Activated naive CD8-positive, alpha-beta T cell treated with anti-CD3 and anti-CD28 coated beads, Interleukin-2, amount 50 U/mL, for 24 hours (primary cell): Measurements from ENCODE around the gene MAGEB10.
"Not testable (repeated sequence)": the region's sequence is repeated elsewhere in the genome, so short reads cannot be mapped to it uniquely, and the experiment has no call there.

ENCODE experiments used
- ATAC-seq: fragments of 150-1000 bp; cut with Tn5 transposase; one replicate; pipeline ENCODE4 v1.10.0; 2021
- DNase-seq: peaks from one replicate; pipeline ENCODE4 v3.0.0; 2021
- H3K27ac Mint-ChIP-seq: one replicate; pipeline ENCODE4 v1.8.0; 2021; ENCODE audit warnings: mild to moderate bottlenecking, mixed read lengths
- H3K27me3 Mint-ChIP-seq: one replicate; pipeline ENCODE4 v1.8.0; 2021; ENCODE audit warnings: mixed read lengths
- H3K36me3 Mint-ChIP-seq: one replicate; pipeline ENCODE4 v1.8.0; 2021; ENCODE audit warnings: low read depth, mixed read lengths
- H3K4me1 Mint-ChIP-seq: one replicate; pipeline ENCODE4 v1.8.0; 2021; ENCODE audit warnings: mixed read lengths
- H3K4me3 Mint-ChIP-seq: one replicate; pipeline ENCODE4 v1.8.0; 2021; ENCODE audit warnings: mild to moderate bottlenecking, moderate library complexity, mixed read lengths
- H3K9me3 Mint-ChIP-seq: one replicate; pipeline ENCODE4 v1.8.0; 2021; ENCODE audit warnings: mixed read lengths

The MAGEB10 gene, protein sequence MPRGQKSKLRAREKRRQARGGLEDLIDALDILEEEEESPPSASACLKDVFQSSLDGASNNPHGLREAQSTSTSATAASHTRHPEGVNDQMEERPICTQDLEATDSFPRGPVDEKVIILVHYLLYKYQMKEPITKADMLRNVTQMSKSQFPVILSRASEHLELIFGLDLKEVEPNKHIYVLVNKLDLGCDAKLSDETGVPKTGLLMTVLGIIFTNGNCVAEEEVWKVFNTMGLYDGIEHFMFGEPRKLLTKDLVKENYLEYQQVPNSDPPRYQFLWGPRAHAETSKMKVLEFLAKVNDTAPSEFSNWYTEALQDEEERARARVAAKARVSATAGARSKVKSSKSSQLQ

DNA sequence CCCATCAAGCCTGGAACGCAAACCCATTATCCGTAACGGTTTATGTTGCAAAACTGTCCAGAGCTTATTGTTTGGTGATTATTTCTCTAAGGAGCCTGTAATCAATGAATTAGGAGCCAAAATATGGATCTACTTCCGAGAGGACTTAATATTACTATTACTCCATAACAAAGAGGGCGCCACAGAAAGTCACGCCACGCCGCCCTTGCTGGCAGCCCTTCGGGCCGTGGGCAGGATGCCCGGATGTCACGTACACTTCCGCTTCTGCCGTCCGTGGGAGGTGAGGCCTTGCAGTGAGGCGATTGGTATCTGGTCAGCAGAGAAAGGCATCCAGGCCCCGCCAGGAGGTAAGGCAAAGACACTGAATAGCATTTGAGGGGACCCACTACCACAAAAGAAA, at the start of gene MAGEB10:
Gene MAGEB10 (plus strand): TSS at position 301 of the 400 bp plus-strand sequence. CDS start 13,317 bp downstream, outside the sequence.
- Mint-ChIP-seq H3K4me1 (no peaks in the 10 kb centered on the region), H3K27ac (no peak within 1 kb of the TSS), H3K4me3 (no peak within 1 kb of the TSS), H3K9me3 (no peaks in the 10 kb centered on the region), H3K27me3 (no peaks in the 10 kb centered on the region), H3K36me3 (no peaks in the 10 kb centered on the region)
- DNase-seq (no peak), ATAC-seq (no peak)

DNA sequence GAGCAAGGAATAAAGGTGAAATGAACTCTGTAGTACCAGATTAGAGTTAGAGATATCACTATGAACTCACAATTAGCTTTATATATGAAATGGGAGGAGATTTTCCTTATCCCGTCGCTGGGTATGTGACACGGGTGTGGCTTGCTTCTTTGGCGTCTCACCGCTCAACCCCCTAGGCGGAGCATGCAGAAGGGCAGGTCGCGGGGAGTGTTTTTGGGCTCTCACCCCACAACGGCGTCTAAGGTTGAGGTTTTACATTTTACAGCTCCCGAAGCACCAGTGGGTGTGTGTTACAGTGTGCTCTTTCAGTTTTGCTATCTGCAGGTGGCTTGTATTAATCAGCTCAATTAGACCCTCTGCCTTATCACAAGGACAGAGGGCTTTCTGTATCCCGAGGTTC, 42.1 kb upstream of the MAGEB10 start:
- Mint-ChIP-seq H3K27ac (no peak overlapping the region), H3K27me3 (no peaks in the 10 kb centered on the region), H3K4me1 (no peaks in the 10 kb centered on the region), H3K9me3 (no peaks in the 10 kb centered on the region), H3K36me3 (no peaks in the 10 kb centered on the region), H3K4me3 (no peak overlapping the region)
- no peak for DNase-seq
- no peak for ATAC-seq

DNA sequence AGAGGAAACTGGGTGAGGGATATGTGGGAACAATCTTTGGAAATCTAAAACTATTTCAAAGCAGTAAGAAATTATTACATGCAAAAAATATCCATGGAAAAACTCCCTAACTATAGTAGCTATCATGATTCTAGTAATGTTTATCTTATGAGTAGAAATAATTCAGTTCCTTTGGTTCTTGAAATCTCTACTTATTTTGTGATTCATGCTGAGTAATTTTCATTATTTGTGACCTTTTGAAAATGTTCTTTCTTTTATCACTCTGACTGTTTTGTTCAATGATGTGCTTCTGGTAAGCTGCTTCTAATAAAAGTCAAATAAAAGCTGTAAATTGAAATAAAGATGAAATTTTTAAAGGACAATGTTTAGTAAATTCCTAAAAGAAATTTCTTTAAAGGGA, 40.4 kb upstream of the MAGEB10 start:
- ATAC-seq = no peak
- Mint-ChIP-seq H3K9me3 (no peaks in the 10 kb centered on the region), H3K36me3 (no peaks in the 10 kb centered on the region), H3K27me3 (no peaks in the 10 kb centered on the region), H3K27ac (no peak overlapping the region), H3K4me3 (no peak overlapping the region), H3K4me1 (no peaks in the 10 kb centered on the region)
- no peak for DNase-seq

DNA sequence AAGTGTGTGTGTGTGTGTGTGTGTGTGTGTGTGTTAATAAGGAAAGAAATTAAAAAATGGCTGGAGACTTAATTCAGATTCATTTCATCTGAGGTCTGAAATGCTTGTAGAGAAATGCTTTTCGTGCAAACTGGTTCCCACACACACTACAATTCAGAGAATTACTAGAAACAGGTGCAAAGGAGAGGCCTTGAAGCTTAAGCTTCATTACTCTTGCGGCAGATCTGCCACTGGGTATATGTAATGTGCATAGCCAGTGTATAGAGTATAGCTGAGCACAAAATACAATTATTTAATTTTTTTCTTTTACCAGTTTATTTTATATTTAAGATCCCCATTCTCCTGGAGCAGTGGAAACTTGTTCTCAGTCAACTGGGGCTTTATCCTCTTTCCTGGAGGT, 31.8 kb upstream of the MAGEB10 start:
- Mint-ChIP-seq H3K4me3 (no peak overlapping the region), H3K9me3 (no peaks in the 10 kb centered on the region), H3K27ac (no peak overlapping the region), H3K4me1 (no peaks in the 10 kb centered on the region), H3K27me3 (no peaks in the 10 kb centered on the region), H3K36me3 (no peaks in the 10 kb centered on the region)
- DNase-seq (no peak), ATAC-seq (no peak)

DNA sequence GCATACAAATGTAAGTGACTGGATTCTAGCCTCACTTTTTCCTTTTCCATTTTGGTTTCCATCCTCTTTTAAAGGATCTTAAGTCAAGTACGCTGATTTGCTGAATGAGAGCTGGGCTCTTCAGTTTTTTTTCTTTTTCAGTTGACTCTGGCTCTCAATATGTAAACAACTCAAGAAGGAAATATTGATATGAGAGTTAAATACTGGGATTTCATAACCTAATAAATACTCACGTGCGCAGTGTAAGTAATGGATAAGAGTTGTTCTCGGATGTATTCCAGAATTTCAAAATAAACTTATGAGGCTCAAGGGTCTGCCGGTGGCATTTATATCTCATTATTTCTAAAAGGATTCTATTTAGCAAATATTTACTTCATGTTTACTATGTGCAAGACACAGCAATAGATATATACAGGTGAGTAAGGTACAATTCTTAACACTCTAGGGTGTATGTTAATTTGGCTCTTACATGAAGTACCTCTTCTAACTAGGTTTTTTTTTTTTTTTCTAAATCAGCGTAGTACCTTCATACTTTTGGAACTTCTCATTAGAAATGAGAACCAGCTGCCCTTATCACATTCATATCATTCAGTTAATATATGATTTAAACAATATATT, 11.0 kb upstream of the MAGEB10 start:
- DNase-seq (no peak), ATAC-seq (no peak)
- Mint-ChIP-seq H3K4me3 (no peak overlapping the region), H3K36me3 (no peaks in the 10 kb centered on the region), H3K9me3 (no peaks in the 10 kb centered on the region), H3K4me1 (no peaks in the 10 kb centered on the region), H3K27ac (no peak overlapping the region), H3K27me3 (no peaks in the 10 kb centered on the region)

DNA sequence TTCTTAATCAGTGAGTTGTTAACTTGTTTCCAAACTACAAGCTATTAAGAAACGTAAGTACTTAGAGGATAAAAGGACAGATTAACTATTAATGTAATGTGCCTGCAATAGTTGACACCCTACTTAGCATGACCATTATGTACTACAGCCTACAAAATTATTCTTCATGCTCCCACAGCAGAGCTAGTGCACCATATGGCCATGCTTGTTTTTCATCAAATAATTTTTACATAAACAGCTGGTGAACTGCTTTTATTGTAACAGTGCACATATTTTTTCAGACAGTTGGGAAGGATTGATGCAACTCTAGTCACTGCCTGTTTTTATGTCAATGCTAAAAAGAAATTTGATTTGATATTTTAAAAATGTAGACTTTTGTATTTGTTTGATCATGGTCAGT, 10.2 kb upstream of the MAGEB10 start:
- ATAC-seq (no peak), DNase-seq (no peak)
- Mint-ChIP-seq H3K27me3 (no peaks in the 10 kb centered on the region), H3K4me3 (no peak overlapping the region), H3K4me1 (no peaks in the 10 kb centered on the region), H3K36me3 (no peaks in the 10 kb centered on the region), H3K27ac (no peak overlapping the region), H3K9me3 (no peaks in the 10 kb centered on the region)

DNA sequence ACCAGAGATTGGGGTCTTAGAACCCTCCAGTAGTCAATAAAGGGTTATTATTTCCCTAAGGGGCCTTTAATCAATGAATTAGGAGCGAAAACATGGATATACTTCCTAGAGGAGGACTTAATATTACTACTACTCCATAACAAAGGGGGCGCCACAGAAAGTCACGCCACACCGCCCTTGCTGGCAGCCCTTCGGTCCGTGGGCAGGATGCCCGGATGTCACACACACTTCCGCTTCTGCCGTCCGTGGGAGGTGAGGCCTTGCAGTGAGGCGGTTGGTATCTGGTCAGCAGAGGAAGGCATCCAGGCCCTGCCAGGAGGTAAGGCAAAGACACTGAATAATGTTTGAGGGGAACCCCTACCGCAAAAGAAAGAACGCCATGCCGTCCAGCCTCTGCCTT, 436 bp downstream of the MAGEB10 start:
- Mint-ChIP-seq H3K27ac (no peak overlapping the region), H3K9me3 (no peaks in the 10 kb centered on the region), H3K4me1 (no peaks in the 10 kb centered on the region), H3K4me3 (no peak overlapping the region), H3K27me3 (no peaks in the 10 kb centered on the region), H3K36me3 (no peaks in the 10 kb centered on the region)
- ATAC-seq (no peak), DNase-seq (no peak)

DNA sequence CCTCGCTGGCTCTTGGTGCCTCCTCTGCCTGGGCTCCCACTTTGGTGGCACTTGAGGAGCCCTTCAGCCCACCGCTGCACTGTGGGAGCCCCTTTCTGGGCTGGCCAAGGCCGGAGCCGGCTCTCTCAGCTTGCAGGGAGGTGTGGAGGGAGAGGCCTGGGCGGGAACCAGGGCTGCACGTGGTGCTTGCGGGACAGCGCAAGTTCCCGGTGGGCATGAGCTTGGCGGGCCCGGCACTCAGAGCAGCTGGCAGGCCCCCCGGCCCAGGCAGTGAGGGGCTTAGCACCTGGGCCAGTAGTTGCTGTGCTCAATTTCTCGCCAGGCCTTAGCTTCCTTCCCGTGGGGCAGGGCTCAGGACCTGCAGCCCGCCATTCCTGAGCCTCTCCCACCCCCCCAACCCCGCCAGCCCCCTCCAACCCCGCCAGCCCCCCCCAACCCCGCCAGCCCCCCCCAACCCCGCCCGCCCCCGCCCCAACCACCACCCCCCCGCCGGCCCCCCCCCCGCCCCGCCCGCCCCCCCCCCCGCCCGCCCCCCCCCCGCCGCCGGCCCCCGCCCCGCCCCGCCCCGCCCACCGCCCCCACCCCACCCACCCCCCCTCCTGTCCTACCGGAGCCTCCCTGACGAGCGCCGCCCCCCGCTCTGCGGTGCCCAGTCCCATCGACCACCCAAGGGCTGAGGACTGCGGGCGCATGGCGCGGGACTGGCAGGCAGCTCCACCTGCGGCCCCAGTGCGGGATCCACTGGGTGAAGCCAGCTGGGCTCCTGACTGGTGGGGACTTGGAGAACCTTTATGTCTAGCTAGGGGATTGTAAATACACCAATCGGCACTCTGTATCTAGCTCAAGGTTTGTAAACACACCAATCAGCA, 1.4 kb downstream of the MAGEB10 start:
- H3K4me1 Mint-ChIP-seq, H3K27me3 Mint-ChIP-seq, H3K4me3 Mint-ChIP-seq, H3K27ac Mint-ChIP-seq, H3K36me3 Mint-ChIP-seq, DNase-seq, ATAC-seq, H3K9me3 Mint-ChIP-seq: not testable (repeated sequence)

DNA sequence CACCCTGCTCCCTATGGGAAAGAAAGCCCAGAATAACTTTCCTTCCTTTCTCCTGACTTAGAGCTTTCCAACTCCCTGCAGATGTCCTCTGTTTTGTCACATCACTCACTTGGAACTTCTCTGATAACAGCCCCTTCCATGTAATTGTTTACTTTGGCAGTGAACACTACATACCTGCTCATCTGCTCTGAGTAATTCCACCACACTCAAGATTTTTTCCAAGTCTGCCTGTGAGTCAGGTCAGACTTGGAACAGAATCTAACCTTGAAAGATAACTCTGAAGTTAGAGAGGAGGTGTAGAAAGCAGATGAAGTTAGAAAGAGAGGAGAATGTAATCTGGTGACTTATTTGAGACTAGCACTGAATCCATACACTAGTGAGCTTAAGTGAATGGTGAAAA, 7.4 kb downstream of the MAGEB10 start:
- Mint-ChIP-seq H3K9me3 (no peaks in the 10 kb centered on the region), H3K36me3 (no peaks in the 10 kb centered on the region), H3K27ac (no peak overlapping the region), H3K4me1 (no peaks in the 10 kb centered on the region), H3K4me3 (no peak overlapping the region), H3K27me3 (no peaks in the 10 kb centered on the region)
- DNase-seq (no peak), ATAC-seq (no peak)

DNA sequence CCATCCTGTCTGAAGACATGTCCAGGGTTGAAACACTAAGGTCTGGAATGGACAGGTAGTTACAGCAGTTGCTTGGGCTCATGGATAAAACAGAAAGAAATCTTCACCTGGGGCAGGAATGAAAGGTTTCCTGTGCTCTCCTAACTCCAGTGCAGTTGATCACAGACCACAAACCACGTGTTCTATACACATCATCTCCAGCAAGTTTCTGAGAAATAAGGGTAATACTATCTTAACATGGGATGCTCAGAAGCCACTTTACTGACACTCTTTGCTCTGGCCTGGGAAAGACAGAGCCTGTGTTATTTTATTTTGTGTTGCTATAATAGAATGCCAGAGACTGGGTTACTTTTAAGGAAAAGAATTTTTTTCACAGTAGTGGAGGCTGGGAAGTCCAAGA, 16.0 kb downstream of the MAGEB10 start:
- H3K9me3 Mint-ChIP-seq = no peaks in the 10 kb centered on the region
- ATAC-seq (no peak), DNase-seq (no peak)
- H3K4me1 Mint-ChIP-seq = no peaks in the 10 kb centered on the region
- H3K27me3 Mint-ChIP-seq = no peaks in the 10 kb centered on the region
- H3K4me3 Mint-ChIP-seq = no peak overlapping the region
- H3K27ac Mint-ChIP-seq = no peak overlapping the region
- H3K36me3 Mint-ChIP-seq = no peaks in the 10 kb centered on the region

DNA sequence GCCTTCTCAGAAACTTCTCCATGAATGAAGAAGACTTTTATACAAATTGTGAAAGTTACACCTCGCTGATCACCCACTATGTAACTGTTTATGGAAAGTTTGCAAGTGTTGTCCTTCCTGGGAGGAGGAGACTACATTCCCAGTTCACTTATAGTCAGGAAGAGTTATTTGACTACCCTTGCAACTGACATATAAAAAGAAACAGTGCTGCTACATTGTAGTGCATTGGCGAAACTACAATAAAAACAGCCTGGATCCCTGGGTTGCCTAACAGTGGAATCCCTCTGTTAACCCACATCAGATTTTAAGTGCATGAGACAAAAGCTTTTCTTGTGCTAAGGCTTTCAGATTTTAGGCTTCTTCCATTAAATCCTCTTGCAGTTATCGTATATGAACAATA, 30.4 kb downstream of the MAGEB10 start:
- DNase-seq = no peak
- no peaks in the 10 kb centered on the region for H3K27me3 Mint-ChIP-seq

DNA sequence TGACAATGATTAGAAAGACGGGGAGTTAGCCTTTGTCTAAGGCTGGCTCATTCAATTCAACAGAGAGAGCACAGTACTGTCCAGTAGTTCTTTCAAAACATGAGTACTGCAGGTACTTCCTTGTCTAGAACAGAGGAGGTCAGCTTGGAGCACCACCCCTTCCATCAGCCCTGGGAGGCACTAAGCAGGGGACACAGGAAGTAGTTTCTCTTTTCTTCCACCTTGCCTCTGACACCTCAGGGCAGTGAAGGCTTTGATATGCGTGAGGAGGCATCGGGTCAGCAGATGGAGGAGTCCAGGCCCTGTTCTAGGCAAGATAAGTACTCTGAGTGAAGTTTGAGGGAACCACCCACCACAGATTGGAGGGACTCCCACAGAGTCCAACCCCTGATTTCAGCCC, 33.1 kb downstream of the MAGEB10 start:
- Mint-ChIP-seq H3K36me3 (no peaks in the 10 kb centered on the region), H3K9me3 (no peaks in the 10 kb centered on the region), H3K27ac (no peak overlapping the region), H3K4me3 (no peak overlapping the region), H3K4me1 (no peaks in the 10 kb centered on the region), H3K27me3 (no peaks in the 10 kb centered on the region)
- ATAC-seq (no peak), DNase-seq (no peak)

More for the DNA sequence above, 30.4 kb downstream of the MAGEB10 start:
- no peak for ATAC-seq
- no peaks in the 10 kb centered on the region for H3K4me1 Mint-ChIP-seq
- H3K4me3 Mint-ChIP-seq = no peak overlapping the region
- no peak overlapping the region for H3K27ac Mint-ChIP-seq
- H3K9me3 Mint-ChIP-seq = no peaks in the 10 kb centered on the region
- H3K36me3 Mint-ChIP-seq = no peaks in the 10 kb centered on the region

DNA sequence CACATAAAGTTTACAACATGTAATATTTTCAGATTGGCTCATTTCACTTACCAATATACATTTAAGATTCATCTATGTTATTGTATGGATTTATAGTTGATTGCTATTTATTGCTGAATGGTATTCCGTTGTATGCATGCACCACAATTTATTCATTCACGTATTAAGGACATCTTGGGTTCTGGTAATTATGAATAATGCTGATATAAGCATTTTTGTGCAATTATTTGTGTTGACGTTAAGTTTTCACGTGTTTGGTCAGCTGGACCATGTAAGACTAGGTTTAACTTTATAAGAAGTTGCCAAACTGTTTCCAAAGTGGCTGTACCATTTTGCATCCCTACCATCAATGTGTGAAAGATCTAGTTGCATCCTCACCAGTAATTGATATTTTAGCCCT, 35.1 kb downstream of the MAGEB10 start:
- no peak overlapping the region for H3K27ac Mint-ChIP-seq
- no peak overlapping the region for H3K4me3 Mint-ChIP-seq
- no peaks in the 10 kb centered on the region for H3K9me3 Mint-ChIP-seq
- H3K36me3 Mint-ChIP-seq = no peaks in the 10 kb centered on the region
- DNase-seq = no peak
- ATAC-seq = no peak
- no peaks in the 10 kb centered on the region for H3K4me1 Mint-ChIP-seq
- no peaks in the 10 kb centered on the region for H3K27me3 Mint-ChIP-seq

DNA sequence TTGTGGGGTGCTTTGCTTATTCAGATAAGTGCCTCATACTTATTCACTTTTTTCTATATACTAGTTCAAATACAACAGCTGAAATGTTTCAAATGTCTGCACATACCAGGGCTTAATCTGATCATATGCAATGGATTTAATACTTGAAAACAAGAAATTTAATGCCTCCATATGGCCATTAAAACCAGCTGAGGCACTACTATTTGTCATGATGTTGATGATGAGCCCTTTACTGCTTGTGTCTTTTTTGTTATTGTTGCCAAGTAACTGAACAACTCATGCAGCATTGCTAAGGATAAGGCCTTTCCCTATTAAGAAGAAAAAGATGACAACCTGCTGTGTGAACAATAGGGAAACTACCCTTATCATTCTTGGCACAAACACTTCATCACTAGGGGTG, 52.5 kb downstream of the MAGEB10 start:
- Mint-ChIP-seq H3K4me1 (no peaks in the 10 kb centered on the region), H3K9me3 (no peaks in the 10 kb centered on the region), H3K36me3 (no peaks in the 10 kb centered on the region), H3K4me3 (no peak overlapping the region), H3K27ac (no peak overlapping the region), H3K27me3 (no peaks in the 10 kb centered on the region)
- DNase-seq (no peak), ATAC-seq (no peak)

DNA sequence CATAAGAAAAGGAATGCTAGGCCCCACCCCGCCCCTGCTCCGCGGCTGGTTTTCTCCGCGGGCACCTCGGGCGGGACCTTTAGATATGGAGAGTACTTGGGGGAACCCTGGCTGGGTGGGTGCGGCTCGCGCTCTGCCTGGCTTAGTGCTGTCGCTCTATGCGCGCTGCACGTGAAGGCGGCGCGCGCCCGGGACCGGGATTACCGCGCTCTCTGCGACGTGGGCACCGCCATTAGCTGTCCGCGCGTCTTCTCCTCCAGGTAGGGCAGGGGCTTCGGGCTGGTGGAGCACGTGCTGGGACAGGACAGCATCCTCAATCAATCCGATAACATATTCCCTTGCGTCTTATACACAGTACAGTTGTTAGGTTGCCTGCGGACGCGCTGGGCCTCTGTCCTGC, 56.0 kb downstream of the MAGEB10 start:
- Mint-ChIP-seq H3K27me3 (no peaks in the 10 kb centered on the region), H3K27ac (no peak overlapping the region), H3K36me3 (no peaks in the 10 kb centered on the region), H3K4me1 (no peaks in the 10 kb centered on the region), H3K9me3 (no peaks in the 10 kb centered on the region), H3K4me3 (no peak overlapping the region)
- DNase-seq (no peak), ATAC-seq (no peak)
